ENCODE results near the gene EPS8L2.

EPS8L2 gene

DNA sequence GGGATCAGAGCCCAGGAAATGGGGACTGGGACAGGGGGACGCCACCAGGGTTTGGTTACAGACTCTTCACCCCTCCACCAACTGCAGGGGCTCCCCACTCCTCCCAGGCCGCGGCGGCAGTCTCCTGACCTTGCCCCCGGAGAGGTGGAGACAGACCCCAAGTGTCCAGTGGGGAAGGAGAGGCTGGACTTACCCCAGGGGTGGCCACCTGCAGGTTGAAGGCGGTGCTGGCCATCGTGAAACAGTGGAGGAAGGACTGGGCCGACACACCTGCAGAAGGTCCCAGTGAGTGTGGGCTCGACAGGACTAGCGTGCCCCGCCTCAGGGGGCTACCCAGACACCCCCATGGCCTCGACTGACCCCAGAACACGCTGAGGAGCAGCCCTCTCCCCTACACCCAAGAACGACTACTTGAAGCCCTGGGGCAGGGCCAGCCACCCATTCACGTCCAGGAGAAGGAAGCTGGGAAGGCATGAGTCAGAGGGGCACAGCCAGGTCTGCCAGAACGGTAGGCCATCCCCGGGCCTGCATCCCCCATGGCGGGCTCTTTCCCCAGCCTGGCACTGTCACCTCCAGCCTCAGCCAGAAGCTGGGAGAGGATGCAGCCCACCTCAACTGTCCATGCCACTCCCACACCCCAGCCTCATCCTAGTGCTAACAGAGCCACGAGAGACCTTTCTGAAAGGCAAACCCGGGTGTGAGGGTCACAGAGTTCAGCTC is 69.0 kb downstream of the EPS8L2 start:
- ChIA-PET CTCF (interaction anchor here (0.9 to 2.8 kb wide), 5 partner anchors 9 to 220 kb away, joined by 3 to 11 read pairs (median 4); no protein-coding TSS in a partner anchor), POLR2A (interaction anchor here (0.9 kb wide), 1 partner anchor 22 kb away, joined by 5 read pairs; no protein-coding TSS in a partner anchor)
- TF ChIP-seq, protein P1, sequence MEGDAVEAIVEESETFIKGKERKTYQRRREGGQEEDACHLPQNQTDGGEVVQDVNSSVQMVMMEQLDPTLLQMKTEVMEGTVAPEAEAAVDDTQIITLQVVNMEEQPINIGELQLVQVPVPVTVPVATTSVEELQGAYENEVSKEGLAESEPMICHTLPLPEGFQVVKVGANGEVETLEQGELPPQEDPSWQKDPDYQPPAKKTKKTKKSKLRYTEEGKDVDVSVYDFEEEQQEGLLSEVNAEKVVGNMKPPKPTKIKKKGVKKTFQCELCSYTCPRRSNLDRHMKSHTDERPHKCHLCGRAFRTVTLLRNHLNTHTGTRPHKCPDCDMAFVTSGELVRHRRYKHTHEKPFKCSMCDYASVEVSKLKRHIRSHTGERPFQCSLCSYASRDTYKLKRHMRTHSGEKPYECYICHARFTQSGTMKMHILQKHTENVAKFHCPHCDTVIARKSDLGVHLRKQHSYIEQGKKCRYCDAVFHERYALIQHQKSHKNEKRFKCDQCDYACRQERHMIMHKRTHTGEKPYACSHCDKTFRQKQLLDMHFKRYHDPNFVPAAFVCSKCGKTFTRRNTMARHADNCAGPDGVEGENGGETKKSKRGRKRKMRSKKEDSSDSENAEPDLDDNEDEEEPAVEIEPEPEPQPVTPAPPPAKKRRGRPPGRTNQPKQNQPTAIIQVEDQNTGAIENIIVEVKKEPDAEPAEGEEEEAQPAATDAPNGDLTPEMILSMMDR (IDR thresholded peaks at IDR 0.05; ENCODE audit: control extremely low read depth, extremely low read depth, low read depth, missing control alignments), result no peak
- DNase-seq (ENCODE audit: extremely low spot score), result no peak

DNA sequence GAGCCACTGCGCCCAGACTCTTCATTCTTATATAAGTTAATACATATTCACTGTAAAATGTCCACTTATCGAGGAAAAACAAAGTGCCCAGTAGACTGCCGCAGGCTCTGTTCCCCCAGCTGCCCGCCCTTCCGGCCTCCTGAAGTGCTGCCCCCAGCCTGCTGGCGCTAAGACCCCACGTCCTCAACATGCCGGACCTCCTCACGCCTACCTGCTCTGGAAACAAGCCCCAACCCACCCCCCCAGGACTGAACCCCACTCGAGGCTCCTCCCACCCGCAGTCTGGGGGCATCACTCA is 70.2 kb downstream of the EPS8L2 start:
- ChIA-PET POLR2A (no interaction called here), CTCF (interaction anchor here (0.8 to 2.8 kb wide), 6 partner anchors 11 to 79 kb away, joined by 3 to 11 read pairs (median 3); no protein-coding TSS in a partner anchor)
- no peak for DNase-seq (ENCODE audit: extremely low spot score)
- TF ChIP-seq, protein P1 (IDR thresholded peaks at IDR 0.05; ENCODE audit: control extremely low read depth, extremely low read depth, low read depth, missing control alignments), result no peak

DNA sequence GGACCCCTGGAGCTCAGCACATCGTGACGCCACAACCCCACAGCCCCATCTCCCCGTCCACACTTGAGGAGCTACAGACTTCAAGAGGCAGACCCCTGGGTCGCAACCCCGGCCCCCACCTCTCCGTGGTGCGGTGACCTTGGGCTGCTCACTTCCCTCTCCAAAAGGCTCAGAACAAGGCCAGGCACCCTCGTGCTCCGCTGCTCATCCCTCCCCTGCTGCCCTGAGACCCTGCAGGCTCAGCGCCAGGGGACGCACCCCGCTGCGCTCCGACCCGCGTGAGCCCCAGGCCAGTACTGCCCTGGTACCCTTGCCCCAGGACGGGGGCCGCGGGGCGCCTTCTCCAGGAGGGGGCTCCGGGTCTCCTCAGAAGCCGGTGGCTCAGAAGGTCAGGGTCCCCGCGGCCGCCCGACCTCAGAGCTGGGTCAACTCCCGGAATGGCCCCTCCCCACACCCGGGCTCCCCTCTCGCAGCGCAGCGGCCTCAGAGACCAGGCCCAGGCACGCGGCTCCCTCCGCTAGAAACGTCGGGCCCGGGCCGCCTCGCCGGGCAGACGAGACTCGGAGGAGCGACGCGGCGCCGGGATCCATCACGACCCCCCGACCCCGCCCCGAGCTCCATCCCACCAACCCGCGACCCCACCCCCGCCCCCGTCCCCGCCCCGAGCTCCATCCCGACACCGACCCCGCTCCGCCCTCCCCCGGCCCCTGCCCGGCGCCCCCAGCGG is 70.7 kb downstream of the EPS8L2 start:
- ChIA-PET CTCF (interaction anchor here (1.0 to 2.8 kb wide), 4 partner anchors 11 to 53 kb away, joined by 3 to 11 read pairs (median 8); partner anchors contain the start of gene CEND1), POLR2A (no interaction called here)

More for the DNA sequence above, 70.7 kb downstream of the EPS8L2 start:
- TF ChIP-seq, protein P1 (IDR thresholded peaks at IDR 0.05; ENCODE audit: control extremely low read depth, extremely low read depth, low read depth, missing control alignments), result no peak
- DNase-seq (ENCODE audit: extremely low spot score), result peak; percentile 39

All from GM10248 (cell line).